Medulla oblongata (tissue), 1 donor: ENCODE data around the gene AMY1C.
"Not testable (repeated sequence)": the region's sequence is repeated elsewhere in the genome, so short reads cannot be mapped to it uniquely, and the experiment has no call there.

Experiments used
- DNase-seq: peaks from one replicate; pipeline ENCODE4 v3.0.0-alpha.2; 2015; ENCODE audit errors: extremely low spot score

AMY1C gene

GRCh38 chr1:103749598-103749997, at the start of gene AMY1C:
TSS of gene AMY1C (plus strand) at chr1:103749898. CDS start at chr1:103750470, 572 bp downstream.
- not testable (repeated sequence) for DNase-seq

- not testable (repeated sequence) for DNase-seq
Observed at GRCh38 chr1:103700669-103701068, 49.0 kb upstream of the AMY1C start.

- DNase-seq: not testable (repeated sequence)
Observed at GRCh38 chr1:103701256-103701655, 48.4 kb upstream of the AMY1C start.

GRCh38 chr1:103707670-103708069, 42.0 kb upstream of the AMY1C start:
- DNase-seq: not testable (repeated sequence)

GRCh38 chr1:103710381-103710780, 39.3 kb upstream of the AMY1C start:
- not testable (repeated sequence) for DNase-seq

- DNase-seq: not testable (repeated sequence)
Observed at GRCh38 chr1:103717404-103717803, 32.3 kb upstream of the AMY1C start.

GRCh38 chr1:103721473-103721872, 28.2 kb upstream of the AMY1C start:
- DNase-seq: not testable (repeated sequence)

GRCh38 chr1:103735334-103735733, 14.4 kb upstream of the AMY1C start:
- DNase-seq: not testable (repeated sequence)

GRCh38 chr1:103738031-103738430, 11.7 kb upstream of the AMY1C start:
- not testable (repeated sequence) for DNase-seq

GRCh38 chr1:103744449-103744848, 5.2 kb upstream of the AMY1C start:
- not testable (repeated sequence) for DNase-seq

- not testable (repeated sequence) for DNase-seq
Observed at GRCh38 chr1:103745040-103745439, 4.7 kb upstream of the AMY1C start.

GRCh38 chr1:103748273-103748672, 1.4 kb upstream of the AMY1C start:
- not testable (repeated sequence) for DNase-seq

GRCh38 chr1:103761896-103762295, 12.2 kb downstream of the AMY1C start:
- DNase-seq: no peak

- DNase-seq: no peak
Observed at GRCh38 chr1:103779932-103780331, 30.2 kb downstream of the AMY1C start.

- DNase-seq: no peak
Observed at GRCh38 chr1:103783944-103784377, 34.3 kb downstream of the AMY1C start.

- DNase-seq: no peak
Observed at GRCh38 chr1:103788377-103788776, 38.7 kb downstream of the AMY1C start.

- no peak for DNase-seq
Observed at GRCh38 chr1:103790172-103790571, 40.5 kb downstream of the AMY1C start.
